Measurements from ENCODE around the gene KDM4C.
"Not testable (repeated sequence)": the region's sequence is repeated elsewhere in the genome, so short reads cannot be mapped to it uniquely, and the experiment has no call there.

KDM4C gene

DNA sequence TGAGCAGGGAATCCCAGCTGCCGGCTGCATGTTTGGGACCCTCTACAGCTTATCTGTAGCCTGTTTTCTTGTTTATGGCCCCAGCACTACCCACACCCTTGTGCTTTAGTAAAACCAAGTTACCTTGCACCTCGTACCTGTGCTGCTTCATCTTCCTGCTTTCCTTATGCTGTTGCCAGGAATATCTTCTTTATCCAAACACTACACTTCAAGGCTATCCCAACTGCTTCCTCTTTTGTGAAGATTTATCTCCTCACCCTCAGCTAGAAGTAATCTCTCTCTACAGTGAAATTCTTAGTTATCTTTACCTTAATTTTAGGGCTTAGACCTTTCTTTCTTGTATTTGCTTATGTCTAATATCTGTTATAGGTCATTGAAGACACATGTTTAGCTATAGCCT, 171.1 kb downstream of the KDM4C start:
- Mint-ChIP-seq H3K27ac (no peak overlapping the region), H3K9me3 (no peaks in the 10 kb centered on the region), H3K36me3 (peaks cover 54% of the 10 kb centered on the region)

DNA sequence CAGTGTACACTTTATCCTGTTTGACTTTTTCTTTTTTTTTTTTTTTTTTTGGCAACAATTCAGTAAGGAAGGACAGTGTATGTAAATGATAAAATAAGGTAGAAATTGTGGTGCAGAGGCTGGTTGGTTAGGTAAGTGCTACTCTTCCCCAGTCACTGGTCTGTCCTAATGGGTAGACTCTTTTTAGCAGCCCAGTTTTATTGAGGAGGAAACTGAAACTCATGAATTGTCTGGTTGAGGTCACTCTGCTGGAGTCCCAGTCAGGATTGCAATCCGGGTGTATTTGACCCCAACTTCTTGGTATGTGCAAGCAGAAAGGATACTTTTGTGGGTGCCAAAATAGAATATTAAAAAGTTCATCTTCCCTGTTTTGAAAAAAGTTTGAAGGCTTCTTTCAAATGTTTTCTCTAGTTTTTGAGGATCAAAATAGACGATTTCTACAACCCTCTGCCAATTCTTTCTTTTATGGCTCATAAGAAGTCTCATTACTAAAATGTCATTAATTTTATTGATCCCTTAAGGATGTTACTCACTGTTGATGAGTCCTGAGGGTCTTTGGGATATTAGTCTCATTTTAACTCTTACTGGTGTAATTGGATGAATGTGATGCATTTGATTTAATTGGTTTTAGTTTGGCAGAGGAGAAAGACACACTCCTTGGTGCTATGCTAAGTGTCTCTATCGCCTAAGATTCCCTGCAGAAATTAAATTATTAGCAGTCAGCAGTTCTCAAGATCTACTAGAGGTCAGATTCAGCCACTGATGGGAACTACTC, 171.9 kb downstream of the KDM4C start:
- Mint-ChIP-seq H3K9me3 (no peaks in the 10 kb centered on the region), H3K4me1 (peaks cover 40% of the 10 kb centered on the region), H3K4me3 (no peak overlapping the region), H3K27ac (no peak overlapping the region), H3K36me3 (peaks cover 49% of the 10 kb centered on the region), H3K27me3 (no peaks in the 10 kb centered on the region)
- no peak for ATAC-seq

More for the DNA sequence above, 171.1 kb downstream of the KDM4C start:
- no peak for ATAC-seq
- Mint-ChIP-seq H3K27me3 (no peaks in the 10 kb centered on the region), H3K4me3 (no peak overlapping the region), H3K4me1 (peaks cover 40% of the 10 kb centered on the region)

DNA sequence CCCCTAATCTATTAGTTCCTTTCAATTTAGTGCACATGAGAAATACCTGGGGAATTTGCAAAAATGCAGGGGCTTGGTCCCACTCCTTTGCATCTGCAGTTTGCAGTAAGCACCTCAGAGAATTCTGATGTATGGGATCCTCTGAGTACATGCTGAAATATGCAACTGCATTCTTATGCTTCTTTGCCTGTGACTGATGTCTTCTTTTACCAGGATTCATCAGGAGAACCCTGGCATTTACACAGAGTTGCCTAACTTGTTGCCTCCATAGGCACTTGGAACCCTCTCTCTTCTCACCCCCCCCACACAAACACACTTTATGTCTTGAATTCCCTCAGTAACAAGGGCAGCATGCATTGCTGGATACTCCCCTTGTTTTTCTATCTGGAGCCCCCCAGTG, 173.1 kb downstream of the KDM4C start:
- peaks cover 38% of the 10 kb centered on the region for H3K4me1 Mint-ChIP-seq
- ATAC-seq = no peak
- H3K4me3 Mint-ChIP-seq = no peak overlapping the region
- no peaks in the 10 kb centered on the region for H3K9me3 Mint-ChIP-seq
- H3K36me3 Mint-ChIP-seq = peaks cover 37% of the 10 kb centered on the region
- no peak overlapping the region for H3K27ac Mint-ChIP-seq
- H3K27me3 Mint-ChIP-seq = no peaks in the 10 kb centered on the region

DNA sequence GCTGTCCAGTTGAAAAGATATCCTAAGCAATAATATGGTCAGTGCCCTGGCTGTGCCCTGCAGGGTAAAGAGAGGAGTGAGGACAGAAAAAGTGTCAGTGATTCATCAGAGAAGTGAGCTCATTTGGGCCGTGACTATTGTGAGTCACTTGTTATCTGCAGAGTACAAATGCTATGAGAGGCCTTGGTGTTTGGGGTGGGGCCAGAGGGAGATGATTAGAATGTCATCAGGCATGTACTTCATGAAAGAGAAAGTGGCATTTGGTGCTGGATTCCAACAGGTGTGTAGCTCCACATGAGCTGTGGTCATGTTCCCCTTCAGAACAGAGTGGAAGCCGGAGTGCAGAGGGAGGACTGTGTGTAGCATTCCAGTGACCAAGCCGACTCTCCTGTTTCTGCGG, 174.1 kb downstream of the KDM4C start:
- peaks cover 39% of the 10 kb centered on the region for H3K4me1 Mint-ChIP-seq
- no peaks in the 10 kb centered on the region for H3K9me3 Mint-ChIP-seq
- peaks cover 27% of the 10 kb centered on the region for H3K36me3 Mint-ChIP-seq
- no peak overlapping the region for H3K4me3 Mint-ChIP-seq
- no peak overlapping the region for H3K27ac Mint-ChIP-seq
- H3K27me3 Mint-ChIP-seq = no peaks in the 10 kb centered on the region
- ATAC-seq = no peak

DNA sequence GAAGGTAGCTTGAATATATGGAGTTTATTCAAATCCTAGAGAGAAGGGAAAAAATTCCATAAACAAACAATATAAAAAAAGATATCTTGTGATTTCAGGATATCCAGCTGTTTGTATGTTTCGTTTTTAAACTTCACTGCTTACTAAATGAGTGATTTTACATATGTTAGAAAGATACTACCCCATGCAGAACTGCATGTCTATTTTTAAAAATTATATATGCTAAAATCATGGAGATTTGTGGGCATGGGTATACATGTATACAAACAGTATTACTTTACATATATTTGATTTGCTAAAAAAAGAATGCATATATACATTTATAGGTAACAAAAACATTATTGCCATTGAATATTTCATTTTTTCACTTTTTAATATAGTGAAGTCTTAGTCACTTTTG, 178.3 kb downstream of the KDM4C start:
- Mint-ChIP-seq H3K27me3 (no peaks in the 10 kb centered on the region), H3K4me1 (peaks cover 19% of the 10 kb centered on the region), H3K36me3 (peaks cover 16% of the 10 kb centered on the region), H3K4me3 (no peak overlapping the region), H3K27ac (no peak overlapping the region), H3K9me3 (no peaks in the 10 kb centered on the region)
- ATAC-seq = no peak

DNA sequence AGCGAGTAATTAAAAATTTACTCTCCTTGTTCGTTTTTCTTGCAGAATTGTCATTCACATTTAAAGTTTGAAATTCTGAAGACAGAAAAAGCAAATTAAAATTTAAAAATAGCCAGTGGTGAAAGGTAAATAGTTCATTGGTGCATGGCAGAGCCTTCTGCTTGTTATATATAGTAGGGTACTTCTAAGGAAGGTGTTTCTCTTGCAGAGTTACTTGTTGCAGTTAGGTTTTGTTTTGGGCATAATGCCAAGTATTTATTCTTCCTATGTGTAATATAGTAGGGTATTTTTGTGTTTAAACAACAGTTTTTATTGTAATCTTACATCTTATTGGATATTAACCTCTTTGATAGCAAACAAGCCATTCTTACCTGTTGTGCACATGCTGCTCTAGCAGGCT, 179.4 kb downstream of the KDM4C start:
- no peaks in the 10 kb centered on the region for H3K27me3 Mint-ChIP-seq
- no peak for ATAC-seq
- no peak overlapping the region for H3K27ac Mint-ChIP-seq
- H3K9me3 Mint-ChIP-seq = no peaks in the 10 kb centered on the region
- H3K4me1 Mint-ChIP-seq = peaks cover 19% of the 10 kb centered on the region
- peaks cover 18% of the 10 kb centered on the region for H3K36me3 Mint-ChIP-seq
- H3K4me3 Mint-ChIP-seq = no peak overlapping the region

DNA sequence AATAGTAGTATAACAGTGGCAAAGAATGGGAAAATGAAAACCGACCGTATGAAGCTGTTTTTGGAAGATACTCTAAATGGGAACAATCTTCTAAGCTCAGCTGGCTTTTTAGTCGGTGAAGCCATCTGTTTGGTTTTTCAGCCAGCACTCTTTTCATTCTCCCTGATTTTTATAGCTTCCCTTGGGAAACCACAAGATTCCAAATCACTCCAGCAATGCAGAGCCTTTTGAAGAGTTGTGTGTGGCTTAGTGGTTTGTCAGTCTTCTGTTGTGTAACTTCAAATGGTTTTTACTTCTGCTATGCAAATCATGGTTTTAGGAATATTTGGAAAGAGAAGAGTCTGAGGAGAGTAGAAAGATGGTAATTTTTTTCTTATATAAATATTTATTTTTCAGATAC, 180.7 kb downstream of the KDM4C start:
- Mint-ChIP-seq H3K4me3 (no peak overlapping the region), H3K36me3 (peaks cover 27% of the 10 kb centered on the region), H3K27ac (no peak overlapping the region), H3K27me3 (no peaks in the 10 kb centered on the region), H3K4me1 (peaks cover 14% of the 10 kb centered on the region), H3K9me3 (no peaks in the 10 kb centered on the region)
- no peak for ATAC-seq

DNA sequence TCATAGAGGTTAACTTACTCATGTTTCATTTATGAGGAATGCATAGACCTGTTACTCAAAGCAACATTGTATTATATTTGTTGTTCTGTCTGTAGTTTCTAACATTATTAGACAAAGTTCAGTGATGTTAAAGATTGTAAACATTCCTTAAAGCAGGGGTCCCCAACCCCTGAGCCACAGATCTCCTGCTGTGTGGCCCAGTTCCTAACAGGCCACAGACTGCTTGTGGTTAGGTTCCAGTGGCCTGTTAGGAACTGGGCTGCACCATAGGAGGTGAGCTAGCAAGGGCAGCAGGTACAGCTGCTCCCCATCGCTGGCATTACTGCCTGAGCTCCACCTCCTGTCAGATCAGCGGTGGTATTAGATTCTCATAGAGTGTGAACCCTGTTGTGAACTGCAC, 181.1 kb downstream of the KDM4C start:
- no peak for ATAC-seq
- H3K9me3 Mint-ChIP-seq = no peaks in the 10 kb centered on the region
- H3K4me3 Mint-ChIP-seq = no peak overlapping the region
- H3K36me3 Mint-ChIP-seq = peaks cover 27% of the 10 kb centered on the region
- no peak overlapping the region for H3K27ac Mint-ChIP-seq
- peaks cover 14% of the 10 kb centered on the region for H3K4me1 Mint-ChIP-seq
- H3K27me3 Mint-ChIP-seq = no peaks in the 10 kb centered on the region

DNA sequence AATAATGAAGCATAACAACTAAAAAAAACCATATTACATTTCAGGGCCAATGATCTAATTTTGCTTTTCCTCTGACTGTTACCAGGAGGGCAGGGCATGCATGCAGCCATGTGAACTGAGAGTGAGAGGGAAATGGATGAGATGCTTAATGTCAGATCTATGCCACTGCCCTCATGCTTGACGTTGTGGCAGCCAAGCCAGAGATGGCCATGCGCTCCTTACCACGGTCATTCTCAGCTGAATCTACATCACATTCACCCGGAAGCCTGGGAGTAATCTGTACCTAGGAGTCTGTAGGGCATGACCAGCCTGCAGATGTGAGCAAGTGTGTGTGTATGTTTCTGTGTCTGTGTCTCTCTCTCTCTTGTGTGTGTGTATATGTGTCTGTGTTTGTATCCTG, 183.7 kb downstream of the KDM4C start:
- peaks cover 21% of the 10 kb centered on the region for H3K4me1 Mint-ChIP-seq
- ATAC-seq = no peak
- H3K4me3 Mint-ChIP-seq = no peak overlapping the region

DNA sequence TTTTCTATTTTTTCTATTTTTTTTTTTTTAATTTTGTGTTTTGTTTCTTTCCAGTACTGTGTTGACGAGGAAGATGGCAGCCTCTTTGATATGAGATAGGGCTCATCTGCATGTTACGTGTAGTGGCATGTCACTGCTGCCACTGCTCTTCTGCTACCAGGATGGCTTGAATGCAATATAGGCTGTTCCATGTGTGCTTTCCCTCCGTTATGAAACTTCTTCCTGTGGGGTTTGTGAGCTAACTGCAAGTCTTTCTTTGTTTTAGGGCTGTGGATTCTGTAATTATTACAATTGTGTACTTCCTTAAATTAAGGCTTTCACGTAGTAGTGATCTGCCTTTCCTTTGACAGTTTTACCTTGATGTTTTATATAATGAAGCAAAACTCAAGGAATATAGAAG, 184.6 kb downstream of the KDM4C start:
- no peak for ATAC-seq
- Mint-ChIP-seq H3K4me1 (peaks cover 16% of the 10 kb centered on the region), H3K27ac (no peak overlapping the region), H3K4me3 (no peak overlapping the region), H3K36me3 (peaks cover 34% of the 10 kb centered on the region), H3K27me3 (no peaks in the 10 kb centered on the region), H3K9me3 (no peaks in the 10 kb centered on the region)

More for the DNA sequence above, 183.7 kb downstream of the KDM4C start:
- no peaks in the 10 kb centered on the region for H3K27me3 Mint-ChIP-seq
- peak overlapping the region; percentile 60 for H3K27ac Mint-ChIP-seq
- H3K36me3 Mint-ChIP-seq = peaks cover 34% of the 10 kb centered on the region
- H3K9me3 Mint-ChIP-seq = no peaks in the 10 kb centered on the region

DNA sequence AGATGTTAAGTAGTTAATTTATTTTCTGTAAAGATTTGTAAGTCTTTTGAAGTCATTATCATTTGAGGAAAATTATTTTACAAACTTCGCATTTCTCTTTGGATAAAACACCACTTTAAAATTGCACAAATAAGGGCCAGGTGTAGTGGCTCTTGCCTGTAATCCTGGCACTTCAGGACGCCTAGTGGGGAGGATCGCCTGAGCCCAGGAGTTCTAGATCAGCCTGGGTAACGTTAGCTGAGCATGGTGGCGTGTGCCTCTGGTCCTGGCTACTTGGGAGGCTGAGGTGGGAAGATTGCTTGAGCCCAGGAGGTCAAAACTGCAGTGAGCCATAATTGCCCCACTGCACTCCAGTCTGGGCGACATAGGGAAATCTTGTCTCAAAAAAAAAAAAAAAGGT, 185.5 kb downstream of the KDM4C start:
- no peak overlapping the region for H3K27ac Mint-ChIP-seq
- no peak overlapping the region for H3K4me3 Mint-ChIP-seq
- peaks cover 42% of the 10 kb centered on the region for H3K36me3 Mint-ChIP-seq
- H3K27me3 Mint-ChIP-seq = no peaks in the 10 kb centered on the region
- no peaks in the 10 kb centered on the region for H3K9me3 Mint-ChIP-seq
- no peak for ATAC-seq
- peaks cover 16% of the 10 kb centered on the region for H3K4me1 Mint-ChIP-seq

DNA sequence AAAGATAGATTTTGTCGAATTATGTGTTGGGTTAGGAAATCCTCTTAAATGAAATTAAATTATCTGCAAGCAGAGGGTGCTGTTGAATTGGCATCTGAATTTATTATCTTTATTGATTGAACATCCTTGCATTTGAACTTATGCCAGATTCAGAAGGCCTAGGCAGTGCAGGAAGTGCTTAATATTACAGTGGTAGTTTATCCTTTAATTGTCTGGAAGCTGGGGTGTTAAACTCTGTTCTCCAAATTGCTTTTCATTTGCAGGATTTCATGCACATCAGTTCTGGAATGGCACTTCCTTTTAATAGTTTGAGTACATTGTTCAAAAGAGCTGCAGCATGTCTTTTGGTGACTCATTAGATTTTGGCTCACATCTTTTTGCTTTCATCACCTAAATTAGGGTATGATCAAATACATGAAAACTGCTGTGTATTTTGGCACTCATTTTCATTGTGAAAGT, 186.3 kb downstream of the KDM4C start:
- no peak for ATAC-seq
- Mint-ChIP-seq H3K36me3 (peaks cover 46% of the 10 kb centered on the region), H3K4me3 (no peak overlapping the region), H3K27ac (no peak overlapping the region), H3K9me3 (no peaks in the 10 kb centered on the region), H3K27me3 (no peaks in the 10 kb centered on the region), H3K4me1 (peaks cover 16% of the 10 kb centered on the region)

DNA sequence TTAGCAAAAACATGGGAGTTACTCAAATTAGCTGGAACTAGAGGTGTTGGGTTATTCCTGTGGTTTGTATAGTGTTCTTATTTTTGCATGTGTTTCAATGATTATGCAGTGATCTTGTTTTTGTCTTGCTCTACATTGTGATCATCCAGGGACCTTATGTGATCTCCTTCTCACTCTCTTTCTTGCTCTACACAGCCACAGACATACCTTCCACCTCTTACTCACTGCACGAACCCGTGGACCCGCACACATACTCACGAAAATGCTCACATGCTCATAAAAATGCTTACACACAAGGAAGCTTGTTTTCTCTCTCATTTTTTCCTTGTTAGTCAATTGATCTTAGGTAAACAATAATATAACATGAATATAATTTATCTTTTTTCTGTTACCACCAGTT, 187.1 kb downstream of the KDM4C start:
- Mint-ChIP-seq H3K27ac (no peak overlapping the region), H3K4me3 (no peak overlapping the region), H3K9me3 (no peaks in the 10 kb centered on the region), H3K27me3 (no peaks in the 10 kb centered on the region), H3K36me3 (peaks cover 52% of the 10 kb centered on the region), H3K4me1 (peaks cover 16% of the 10 kb centered on the region)
- no peak for ATAC-seq

DNA sequence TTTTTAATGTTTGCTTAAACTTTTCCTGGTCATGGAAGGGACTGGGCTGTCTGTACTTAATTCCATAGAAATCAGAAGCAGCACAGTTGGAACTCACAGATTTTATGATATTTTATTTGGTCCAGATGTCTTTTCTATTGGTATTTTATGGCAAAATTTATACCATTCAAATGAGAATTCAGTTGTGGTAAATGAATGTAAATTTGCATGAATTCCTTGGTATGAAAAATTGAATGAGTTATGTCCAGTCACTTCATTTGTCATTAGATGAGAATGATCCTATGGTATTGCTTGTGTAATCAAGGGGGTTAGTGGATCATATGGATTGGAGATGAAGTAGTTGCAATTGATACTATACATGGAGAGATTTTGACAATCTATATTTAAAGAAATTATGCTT, 188.0 kb downstream of the KDM4C start:
- Mint-ChIP-seq H3K36me3 (peaks cover 56% of the 10 kb centered on the region), H3K27ac (no peak overlapping the region), H3K4me3 (no peak overlapping the region), H3K4me1 (peaks cover 16% of the 10 kb centered on the region), H3K9me3 (no peaks in the 10 kb centered on the region), H3K27me3 (no peaks in the 10 kb centered on the region)
- ATAC-seq = no peak

DNA sequence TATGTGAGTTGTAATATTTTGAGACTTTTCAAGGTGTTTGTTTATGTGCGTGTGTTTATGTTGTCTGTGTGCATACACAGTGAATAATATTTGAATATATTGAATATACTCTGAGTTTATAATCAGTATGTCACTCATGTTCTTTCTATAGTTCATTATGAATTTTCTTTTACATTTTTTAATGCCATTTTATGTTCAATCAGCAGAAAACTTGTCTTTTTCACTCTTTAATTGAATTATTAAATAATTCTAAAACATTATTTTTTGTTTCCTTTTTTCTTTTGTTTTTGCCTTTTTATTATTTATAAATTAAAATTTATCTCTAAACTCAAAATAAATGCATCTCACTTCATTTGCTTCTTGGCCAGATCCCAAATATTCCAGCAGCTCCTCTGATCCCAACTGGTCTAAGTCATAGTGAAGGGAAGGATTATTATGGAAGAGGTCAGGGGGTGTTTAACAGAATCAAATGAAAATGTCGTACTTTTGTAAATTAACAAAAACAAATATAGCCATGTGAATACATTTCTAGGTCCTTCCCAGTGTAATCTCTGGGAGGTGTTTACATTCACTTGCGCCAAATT, 188.9 kb downstream of the KDM4C start:
- H3K4me3 Mint-ChIP-seq = no peak overlapping the region
- H3K36me3 Mint-ChIP-seq = peaks cover 50% of the 10 kb centered on the region
- no peak for ATAC-seq
- peaks cover 18% of the 10 kb centered on the region for H3K4me1 Mint-ChIP-seq
- no peak overlapping the region for H3K27ac Mint-ChIP-seq
- no peaks in the 10 kb centered on the region for H3K9me3 Mint-ChIP-seq
- H3K27me3 Mint-ChIP-seq = no peaks in the 10 kb centered on the region

DNA sequence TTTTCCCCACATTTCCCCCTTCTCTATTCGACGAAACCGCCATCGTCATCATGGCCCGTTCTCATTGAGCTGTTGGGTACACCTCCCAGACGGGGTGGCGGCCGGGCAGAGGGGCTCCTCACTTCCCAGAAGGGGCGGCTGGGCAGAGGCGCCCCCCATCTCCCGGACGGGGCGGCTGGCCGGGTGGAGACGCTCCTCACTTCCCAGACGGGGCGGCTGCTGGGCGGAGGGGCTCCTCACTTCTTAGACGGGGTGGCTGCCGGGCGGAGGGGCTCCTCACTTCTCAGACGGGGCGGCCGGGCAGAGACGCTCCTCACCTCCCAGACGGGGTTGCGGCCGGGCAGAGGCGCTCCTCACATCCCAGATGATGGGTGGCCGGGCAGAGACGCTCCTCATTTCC, 191.1 kb downstream of the KDM4C start:
- Mint-ChIP-seq H3K36me3 (peaks cover 40% of the 10 kb centered on the region), H3K4me1 (peaks cover 23% of the 10 kb centered on the region)
- H3K4me3 Mint-ChIP-seq, H3K27ac Mint-ChIP-seq, H3K9me3 Mint-ChIP-seq, H3K27me3 Mint-ChIP-seq, ATAC-seq: not testable (repeated sequence)

Data from stimulated activated memory B cell treated with anti-CD40 and anti-IgM and Interleukin-4, amounts not matched to agents 10 μg/mL and 1 μg/mL and 100 μg/mL, for 72 hours (primary cell).